Activated B cell treated with CpG ODN at 0.5 μM for 24 hours (primary cell): Measurements from ENCODE around the gene MB. TPM values are rescaled to one million over a fixed set of nuclear protein-coding genes. Genes with fewer than 3 reads are reported as not detected.

Source experiments
- ATAC-seq: fragments of 200-7000 bp; cut with Tn5 transposase; one replicate; pipeline ENCODE4 v1.10.0; 2021; ENCODE audit warnings: low read depth, mild to moderate bottlenecking, moderate library complexity
- CTCF ChIA-PET: fragments of 350-600 bp; sonication (Branson Sonifier 250); formaldehyde crosslinking; loops from one replicate; lab custom pipeline; 2021; ENCODE audit warnings: antibody characterized with exemption; lab: Charles Lee
- POLR2A ChIA-PET: fragments of 350-600 bp; sonication (Branson Sonifier 250); formaldehyde crosslinking; loops from one replicate; lab custom pipeline; 2021; ENCODE audit warnings: antibody characterized with exemption; lab: Charles Lee
- DNase-seq: peaks from one replicate; pipeline ENCODE4 v3.0.0; 2022
- H3K27ac Mint-ChIP-seq: one replicate; pipeline ENCODE4 v1.8.0; 2020; ENCODE audit warnings: mixed read lengths
- H3K27me3 Mint-ChIP-seq: one replicate; pipeline ENCODE4 v1.8.0; 2021; ENCODE audit warnings: mixed read lengths
- H3K36me3 Mint-ChIP-seq: one replicate; pipeline ENCODE4 v1.8.0; 2021; ENCODE audit warnings: low read depth, mixed read lengths
- H3K4me1 Mint-ChIP-seq: one replicate; pipeline ENCODE4 v1.8.0; 2021; ENCODE audit warnings: mixed read lengths
- H3K4me3 Mint-ChIP-seq: one replicate; pipeline ENCODE4 v1.8.0; 2020; ENCODE audit warnings: mild to moderate bottlenecking, mixed read lengths
- H3K9me3 Mint-ChIP-seq: one replicate; pipeline ENCODE4 v1.8.0; 2020; ENCODE audit warnings: mixed read lengths
- CTCF ChIP-seq: fragments of 200-600 bp; IDR thresholded peaks from one replicate; pipeline ENCODE4 v1.8.0; 2022; ENCODE audit warnings: antibody characterized with exemption, mild to moderate bottlenecking
- intact Hi-C: fragments of 100-400 bp; cut with micrococcal nuclease; formaldehyde crosslinking; loops from one replicate; pipeline ENCODE4 v1.15.1; 2024
- total RNA-seq: library from RNA; stranded (reverse); gene quantifications from 2 replicates; pipeline ENCODE4 v1.2.3, GENCODE V29; 2022

Gene MB
- total RNA-seq, 1 donor from 2014 or later, result not detected

GRCh38 chr22:35581023-35581413 lies 36.1 kb downstream of the MB start:
- Mint-ChIP-seq H3K27ac (no peak overlapping the region), H3K27me3 (no peaks in the 10 kb centered on the region), H3K4me1 (peaks cover 4% of the 10 kb centered on the region), H3K4me3 (no peak overlapping the region), H3K9me3 (no peaks in the 10 kb centered on the region), H3K36me3 (no peaks in the 10 kb centered on the region)
- intact Hi-C loops, result loop anchor here (5.0 kb wide), 1 partner anchor 41 kb away; no protein-coding TSS in a partner anchor
- POLR2A ChIA-PET, result no interaction called here
- ATAC-seq (no peak), DNase-seq (no peak)
- TF ChIP-seq CTCF, result no peak
- CTCF ChIA-PET, result interaction anchor here (1.0 to 4.6 kb wide), 4 partner anchors 169 to 231 kb away, joined by 3 to 69 read pairs (median 8); no protein-coding TSS in a partner anchor

GRCh38 chr22:35580351-35581022 lies 36.6 kb downstream of the MB start:
- H3K4me1 Mint-ChIP-seq, result peaks cover 4% of the 10 kb centered on the region
- H3K36me3 Mint-ChIP-seq, result no peaks in the 10 kb centered on the region
- H3K27ac Mint-ChIP-seq, result no peak overlapping the region
- ATAC-seq, result no peak
- ChIA-PET POLR2A (no interaction called here), CTCF (interaction anchor here (1.0 to 4.6 kb wide), 2 partner anchors 228 to 230 kb away, joined by 3 to 69 read pairs; no protein-coding TSS in a partner anchor)
- DNase-seq, result no peak
- H3K4me3 Mint-ChIP-seq, result no peak overlapping the region
- no peaks in the 10 kb centered on the region for H3K27me3 Mint-ChIP-seq
- intact Hi-C loops, result loop anchor here (5.0 kb wide), 1 partner anchor 42 kb away; no protein-coding TSS in a partner anchor
- no peak for TF ChIP-seq CTCF
- no peaks in the 10 kb centered on the region for H3K9me3 Mint-ChIP-seq

- ChIA-PET CTCF (no interaction called here), POLR2A (interaction anchor here (0.6 kb wide), 1 partner anchor 272 kb away, joined by 5 read pairs; no protein-coding TSS in a partner anchor)
- TF ChIP-seq CTCF, result no peak
- Mint-ChIP-seq H3K27me3 (peaks cover 3% of the 10 kb centered on the region), H3K9me3 (no peaks in the 10 kb centered on the region), H3K4me1 (peaks cover 4% of the 10 kb centered on the region), H3K27ac (no peak overlapping the region), H3K4me3 (no peak overlapping the region), H3K36me3 (no peaks in the 10 kb centered on the region)
- intact Hi-C loops, result no loop called here
- DNase-seq (no peak), ATAC-seq (no peak)
Observed at GRCh38 chr22:35578836-35579575, 38.1 kb downstream of the MB start.

GRCh38 chr22:35577799-35578659 lies 39.1 kb downstream of the MB start:
- no peak overlapping the region for H3K4me3 Mint-ChIP-seq
- no peak for ATAC-seq
- H3K27me3 Mint-ChIP-seq, result peaks cover 3% of the 10 kb centered on the region
- ChIA-PET CTCF (no interaction called here), POLR2A (no interaction called here)
- H3K4me1 Mint-ChIP-seq, result peaks cover 2% of the 10 kb centered on the region
- H3K27ac Mint-ChIP-seq, result no peak overlapping the region
- no peak for DNase-seq
- TF ChIP-seq CTCF, result no peak
- no peaks in the 10 kb centered on the region for H3K9me3 Mint-ChIP-seq
- H3K36me3 Mint-ChIP-seq, result no peaks in the 10 kb centered on the region
- intact Hi-C loops, result no loop called here
